A673 (cell line): Measurements from ENCODE around the gene KIF1A.

Source experiments
- EZH2 ChIP-seq: fragments of 200-600 bp; sonication (generic); IDR thresholded peaks from 2 replicates; pipeline ENCODE4 v1.6.1; 2017; ENCODE audit warnings: borderline replicate concordance, low read depth, mild to moderate bottlenecking, mixed read lengths, antibody characterized with exemption, low read length; ENCODE audit not compliant: poor library complexity, severe bottlenecking
- TF ChIP-seq, protein P1 (sequence below): fragments of 300-800, 200-600 bp; sonication (generic); conservative IDR thresholded peaks from 2 replicates; pipeline ENCODE4 v1.5.1; 2017; ENCODE audit warnings: low read depth, mild to moderate bottlenecking, antibody characterized with exemption, low read length, moderate library complexity, mixed read lengths

DNA sequence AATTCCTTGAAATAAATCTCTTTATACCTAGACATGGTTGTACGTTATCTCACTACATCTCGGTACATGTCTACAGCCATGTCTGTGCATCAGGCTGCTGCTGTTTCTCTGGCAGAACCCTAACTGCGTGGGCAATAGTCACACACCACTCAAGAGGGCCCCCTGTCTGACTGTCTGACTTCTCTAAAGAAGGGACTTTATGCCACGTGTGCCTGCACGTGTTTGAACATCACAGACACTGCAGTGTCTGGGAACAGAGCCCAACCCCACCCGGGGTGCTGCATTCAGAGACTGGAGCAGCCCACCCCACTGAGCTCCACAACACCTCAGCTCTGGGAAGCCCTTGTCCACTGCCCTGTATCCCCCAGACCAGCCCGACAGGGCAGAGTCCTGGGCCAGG, 55.0 kb downstream of the KIF1A start:
- TF ChIP-seq, protein P1, sequence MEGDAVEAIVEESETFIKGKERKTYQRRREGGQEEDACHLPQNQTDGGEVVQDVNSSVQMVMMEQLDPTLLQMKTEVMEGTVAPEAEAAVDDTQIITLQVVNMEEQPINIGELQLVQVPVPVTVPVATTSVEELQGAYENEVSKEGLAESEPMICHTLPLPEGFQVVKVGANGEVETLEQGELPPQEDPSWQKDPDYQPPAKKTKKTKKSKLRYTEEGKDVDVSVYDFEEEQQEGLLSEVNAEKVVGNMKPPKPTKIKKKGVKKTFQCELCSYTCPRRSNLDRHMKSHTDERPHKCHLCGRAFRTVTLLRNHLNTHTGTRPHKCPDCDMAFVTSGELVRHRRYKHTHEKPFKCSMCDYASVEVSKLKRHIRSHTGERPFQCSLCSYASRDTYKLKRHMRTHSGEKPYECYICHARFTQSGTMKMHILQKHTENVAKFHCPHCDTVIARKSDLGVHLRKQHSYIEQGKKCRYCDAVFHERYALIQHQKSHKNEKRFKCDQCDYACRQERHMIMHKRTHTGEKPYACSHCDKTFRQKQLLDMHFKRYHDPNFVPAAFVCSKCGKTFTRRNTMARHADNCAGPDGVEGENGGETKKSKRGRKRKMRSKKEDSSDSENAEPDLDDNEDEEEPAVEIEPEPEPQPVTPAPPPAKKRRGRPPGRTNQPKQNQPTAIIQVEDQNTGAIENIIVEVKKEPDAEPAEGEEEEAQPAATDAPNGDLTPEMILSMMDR, result no peak
- TF ChIP-seq EZH2, result no peak
